Measurements from ENCODE around the gene OTX1. TPM values are rescaled to one million over a fixed set of nuclear protein-coding genes. Genes with fewer than 3 reads are reported as not detected.
A peak's percentile ranks its signal among the peaks of the same experiment; 100 is the strongest.

The OTX1 gene
- total RNA-seq, 4 donors from 2014 or later: 0.85 to 2.6 TPM; not detected in 2

DNA sequence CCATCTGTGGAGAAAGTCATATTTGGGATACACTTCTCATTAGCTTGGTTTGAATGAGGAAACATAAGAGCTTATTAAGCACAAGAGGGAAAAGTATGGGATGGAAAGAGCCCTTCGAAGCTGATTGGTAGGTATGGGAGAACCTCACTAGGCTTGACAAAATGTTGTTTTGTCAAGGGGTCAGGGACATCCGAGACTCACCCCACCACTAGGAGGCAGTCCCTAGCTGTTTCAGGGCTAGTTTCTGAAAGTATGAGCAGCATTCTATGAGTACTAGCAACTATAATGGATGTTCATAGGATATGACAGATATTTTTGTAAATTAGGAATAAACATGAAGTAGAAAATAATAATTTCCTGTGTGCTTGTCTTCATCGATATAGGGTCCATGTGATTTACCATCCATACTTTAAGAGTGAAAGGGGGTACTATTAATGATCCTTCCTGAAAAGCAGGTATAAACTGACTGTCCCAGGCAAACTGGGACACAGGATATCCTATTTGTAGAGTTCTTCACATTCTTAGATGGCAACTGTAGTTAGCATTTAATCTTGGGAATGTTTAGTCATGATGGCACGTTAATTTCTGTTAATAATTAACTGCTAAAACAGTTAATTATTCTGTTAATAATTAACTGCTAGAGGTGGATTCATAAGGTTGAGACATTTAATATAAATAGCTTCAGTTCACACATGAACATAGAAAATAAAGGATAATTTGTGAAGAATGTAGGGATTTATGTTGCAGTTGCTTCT is 28.4 kb downstream of the OTX1 start:
- no peak overlapping the region for H3K27ac ChIP-seq
- peaks cover 0 to 41% (median 0%) of the 10 kb centered on the region in 4 donors for H3K27me3 ChIP-seq
- DNase-seq: no peak
- WGBS, 2 donors: 63 to 70% methylated on average over 4 of the region's 4 CpGs
- H3K9me3 ChIP-seq: no peaks in the 10 kb centered on the region
- no peaks in the 10 kb centered on the region for H3K4me1 ChIP-seq
- no peaks in the 10 kb centered on the region for H3K36me3 ChIP-seq
- intact Hi-C loops (cut with DNase I): no loop called here
- no peak overlapping the region for H3K4me3 ChIP-seq
- TF ChIP-seq, protein P1, sequence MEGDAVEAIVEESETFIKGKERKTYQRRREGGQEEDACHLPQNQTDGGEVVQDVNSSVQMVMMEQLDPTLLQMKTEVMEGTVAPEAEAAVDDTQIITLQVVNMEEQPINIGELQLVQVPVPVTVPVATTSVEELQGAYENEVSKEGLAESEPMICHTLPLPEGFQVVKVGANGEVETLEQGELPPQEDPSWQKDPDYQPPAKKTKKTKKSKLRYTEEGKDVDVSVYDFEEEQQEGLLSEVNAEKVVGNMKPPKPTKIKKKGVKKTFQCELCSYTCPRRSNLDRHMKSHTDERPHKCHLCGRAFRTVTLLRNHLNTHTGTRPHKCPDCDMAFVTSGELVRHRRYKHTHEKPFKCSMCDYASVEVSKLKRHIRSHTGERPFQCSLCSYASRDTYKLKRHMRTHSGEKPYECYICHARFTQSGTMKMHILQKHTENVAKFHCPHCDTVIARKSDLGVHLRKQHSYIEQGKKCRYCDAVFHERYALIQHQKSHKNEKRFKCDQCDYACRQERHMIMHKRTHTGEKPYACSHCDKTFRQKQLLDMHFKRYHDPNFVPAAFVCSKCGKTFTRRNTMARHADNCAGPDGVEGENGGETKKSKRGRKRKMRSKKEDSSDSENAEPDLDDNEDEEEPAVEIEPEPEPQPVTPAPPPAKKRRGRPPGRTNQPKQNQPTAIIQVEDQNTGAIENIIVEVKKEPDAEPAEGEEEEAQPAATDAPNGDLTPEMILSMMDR (IDR thresholded peaks at IDR 0.05): peak in 4 of 6 experiments; percentile 14 to 66 (median 38)
- no peak for TF ChIP-seq POLR2A (IDR thresholded peaks at IDR 0.05)

DNA sequence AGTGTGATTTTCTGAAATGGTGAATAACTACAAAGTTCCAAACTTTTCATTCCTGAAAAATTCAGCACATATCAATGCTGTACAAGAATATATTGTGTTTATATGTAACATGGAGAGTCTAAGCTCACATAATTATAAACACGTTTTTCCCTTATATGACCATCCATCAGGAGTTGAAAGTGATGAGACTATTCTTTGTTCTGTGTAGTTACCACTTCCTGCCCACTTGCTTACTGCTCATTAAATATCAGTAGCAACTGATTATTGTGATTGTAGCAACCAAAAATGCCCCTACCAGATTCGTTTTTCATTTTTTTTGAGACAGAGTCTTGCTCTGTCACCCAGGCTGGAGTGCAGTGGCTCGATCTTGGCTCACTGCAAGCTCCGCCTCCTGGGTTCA is 30.8 kb downstream of the OTX1 start:
- no peak overlapping the region for H3K4me3 ChIP-seq
- no peak for DNase-seq
- 71% methylated on average over 4 of the region's 4 CpGs for whole genome bisulfite sequencing, 2 donors
- no peaks in the 10 kb centered on the region for H3K36me3 ChIP-seq
- intact Hi-C loops (cut with DNase I): no loop called here
- TF ChIP-seq, protein P1 (IDR thresholded peaks at IDR 0.05): no peak
- no peak for TF ChIP-seq POLR2A (IDR thresholded peaks at IDR 0.05)
- H3K27ac ChIP-seq: no peak overlapping the region
- H3K9me3 ChIP-seq: no peaks in the 10 kb centered on the region
- H3K4me1 ChIP-seq: no peaks in the 10 kb centered on the region
- H3K27me3 ChIP-seq: peaks cover 0 to 49% (median 0%) of the 10 kb centered on the region in 4 donors

DNA sequence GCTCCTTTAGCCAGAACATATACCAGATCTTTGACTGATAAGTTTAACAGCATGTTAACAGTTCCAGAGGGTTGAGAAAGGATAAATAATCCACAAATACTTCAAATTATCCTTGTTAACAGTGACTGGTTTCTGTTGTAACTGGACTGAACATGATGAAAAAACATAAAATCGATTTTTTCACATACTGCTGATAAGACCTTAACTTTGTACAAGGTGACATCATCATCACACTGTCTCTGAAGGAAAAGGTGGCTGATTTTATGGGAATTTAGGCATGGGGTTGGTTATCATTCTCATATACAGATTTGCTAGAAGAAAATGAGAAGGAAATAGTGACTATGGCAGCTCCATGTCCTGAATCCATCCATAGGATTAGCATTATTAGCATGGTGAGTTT is 36.1 kb downstream of the OTX1 start:
- H3K4me3 ChIP-seq: no peak overlapping the region
- H3K27ac ChIP-seq: no peak overlapping the region
- H3K36me3 ChIP-seq: no peaks in the 10 kb centered on the region
- no peak for DNase-seq
- H3K9me3 ChIP-seq: no peaks in the 10 kb centered on the region
- H3K27me3 ChIP-seq: peaks cover 0 to 18% (median 0%) of the 10 kb centered on the region in 4 donors
- no peaks in the 10 kb centered on the region for H3K4me1 ChIP-seq
- WGBS, 2 donors: 43 to 45% methylated on average over 1 of the region's 1 CpG
- no peak for TF ChIP-seq POLR2A (IDR thresholded peaks at IDR 0.05)
- TF ChIP-seq, protein P1 (IDR thresholded peaks at IDR 0.05): no peak
- intact Hi-C loops (cut with DNase I): no loop called here

DNA sequence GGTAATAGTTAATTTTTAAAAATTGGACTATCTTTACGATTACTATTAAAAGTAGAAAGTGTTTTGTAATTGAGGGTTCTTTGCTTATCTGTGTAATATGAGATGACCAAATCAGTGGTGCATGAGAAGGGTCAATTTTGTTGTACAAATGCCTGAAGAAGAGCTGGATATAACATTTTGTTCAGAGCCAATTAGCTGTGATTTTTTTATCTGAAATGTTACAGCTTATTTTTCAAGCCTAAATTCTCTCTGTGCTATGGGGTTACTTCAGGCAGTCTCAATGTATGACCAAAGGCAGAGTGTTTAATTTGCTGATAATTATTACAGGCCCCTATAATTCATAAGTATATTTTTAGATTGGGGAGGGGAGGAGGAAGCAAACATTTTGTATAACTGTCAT is 41.8 kb downstream of the OTX1 start:
- Histone ChIP-seq H3K4me1 (no peaks in the 10 kb centered on the region), H3K27me3 (no peaks in the 10 kb centered on the region), H3K27ac (no peak overlapping the region), H3K36me3 (no peaks in the 10 kb centered on the region), H3K9me3 (no peaks in the 10 kb centered on the region), H3K4me3 (no peak overlapping the region)
- WGBS, 2 donors: 95 to 96% methylated on average over 1 of the region's 1 CpG
- TF ChIP-seq, protein P1 (IDR thresholded peaks at IDR 0.05): no peak
- no peak for TF ChIP-seq POLR2A (IDR thresholded peaks at IDR 0.05)
- DNase-seq: no peak
- intact Hi-C loops (cut with DNase I): no loop called here

DNA sequence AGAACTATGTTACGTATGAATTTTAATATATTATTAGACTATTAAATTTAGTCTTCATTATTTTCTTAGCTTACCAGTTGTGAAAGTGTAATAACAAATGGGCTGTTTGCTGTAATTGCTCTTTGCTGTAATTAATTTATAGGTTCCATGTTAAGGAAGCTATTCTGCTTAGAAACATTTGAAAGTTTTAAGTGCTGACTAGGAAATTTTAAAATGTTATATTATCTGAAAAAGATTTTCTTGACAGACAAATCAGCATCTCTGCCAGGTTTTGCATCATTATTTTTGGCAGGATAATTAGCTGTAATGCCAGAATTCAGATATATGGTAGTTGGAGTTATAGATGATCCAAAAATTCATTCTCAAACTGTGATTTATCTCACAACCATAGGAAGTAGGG is 42.2 kb downstream of the OTX1 start:
- H3K36me3 ChIP-seq: no peaks in the 10 kb centered on the region
- TF ChIP-seq, protein P1 (IDR thresholded peaks at IDR 0.05): no peak
- TF ChIP-seq POLR2A (IDR thresholded peaks at IDR 0.05): no peak
- intact Hi-C loops (cut with DNase I): no loop called here
- H3K4me1 ChIP-seq: no peaks in the 10 kb centered on the region
- H3K9me3 ChIP-seq: no peaks in the 10 kb centered on the region
- WGBS, 2 donors: 0 to 37% methylated on average over 1 of the region's 1 CpG
- no peak overlapping the region for H3K4me3 ChIP-seq
- no peak overlapping the region for H3K27ac ChIP-seq
- H3K27me3 ChIP-seq: no peaks in the 10 kb centered on the region
- no peak for DNase-seq
